ENCODE data around the gene NTSR1.

The NTSR1 gene

GRCh38 chr20:62684981-62685380 is 23.7 kb upstream of the NTSR1 start:
- no peak overlapping the region for H3K27ac ChIP-seq
- TF ChIP-seq CTCF (conservative IDR thresholded peaks at IDR 0.05) (no peak), ZFX (IDR thresholded peaks at IDR 0.05) (no peak)

GRCh38 chr20:62685781-62686555 is 22.7 kb upstream of the NTSR1 start:
- TF ChIP-seq CTCF (conservative IDR thresholded peaks at IDR 0.05) (no peak), ZFX (IDR thresholded peaks at IDR 0.05) (no peak)
- H3K27ac ChIP-seq: no peak overlapping the region

- no peak overlapping the region for H3K27ac ChIP-seq
- TF ChIP-seq ZFX (IDR thresholded peaks at IDR 0.05) (no peak), CTCF (conservative IDR thresholded peaks at IDR 0.05) (no peak)
Measured at GRCh38 chr20:62686869-62687830, 21.5 kb upstream of the NTSR1 start.

GRCh38 chr20:62688083-62688482 is 20.6 kb upstream of the NTSR1 start:
- no peak overlapping the region for H3K27ac ChIP-seq
- no peak for TF ChIP-seq CTCF (conservative IDR thresholded peaks at IDR 0.05)

GRCh38 chr20:62688855-62689460 is 19.7 kb upstream of the NTSR1 start:
- TF ChIP-seq CTCF (conservative IDR thresholded peaks at IDR 0.05): no peak; the same call in 1 of the 2 replicates
- TF ChIP-seq ZFX (IDR thresholded peaks at IDR 0.05): no peak
- H3K27ac ChIP-seq: no peak overlapping the region

GRCh38 chr20:62689861-62690260 is 18.8 kb upstream of the NTSR1 start:
- TF ChIP-seq CTCF (conservative IDR thresholded peaks at IDR 0.05): no peak
- TF ChIP-seq ZFX (IDR thresholded peaks at IDR 0.05): no peak
- H3K27ac ChIP-seq: no peak overlapping the region

All from C4-2B (cell line).